Measurements from ENCODE around the gene XPO4.
"Not testable (repeated sequence)": the region's sequence is repeated elsewhere in the genome, so short reads cannot be mapped to it uniquely, and the experiment has no call there.

The XPO4 gene

GRCh38 chr13:20902438-20903163 lies at the start of gene XPO4:
Gene XPO4 (minus strand): TSS chr13:20902746. CDS start chr13:20902738, 8 bp downstream.
- no peak for DNase-seq

GRCh38 chr13:20948001-20948400 lies 45.5 kb upstream of the XPO4 start:
- DNase-seq, result not testable (repeated sequence)

DNA sequence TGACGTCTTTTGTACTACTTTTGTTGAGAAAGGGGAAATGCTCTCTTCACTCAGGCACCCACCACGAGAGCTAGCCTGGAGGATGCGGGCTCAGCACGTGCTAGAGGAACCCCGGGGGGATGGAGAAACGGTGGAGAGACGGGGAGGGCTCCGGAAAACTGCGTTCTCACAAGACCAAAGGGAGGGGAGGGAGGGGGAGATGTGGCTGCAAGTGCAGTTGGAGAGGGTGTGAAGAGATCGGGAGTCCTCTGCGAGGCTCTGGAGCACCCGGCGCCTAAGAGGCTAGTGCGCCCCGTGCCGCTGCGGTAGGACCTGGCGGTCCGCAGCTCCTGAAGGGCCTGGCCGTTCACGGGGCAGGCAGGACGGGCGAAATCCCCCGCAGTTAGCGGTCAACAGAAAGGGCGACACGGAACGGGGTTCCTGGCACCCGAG lies 43.4 kb upstream of the XPO4 start:
- DNase-seq, result no peak

- no peak for DNase-seq
Observed at GRCh38 chr13:20942938-20943559, 40.5 kb upstream of the XPO4 start.

DNA sequence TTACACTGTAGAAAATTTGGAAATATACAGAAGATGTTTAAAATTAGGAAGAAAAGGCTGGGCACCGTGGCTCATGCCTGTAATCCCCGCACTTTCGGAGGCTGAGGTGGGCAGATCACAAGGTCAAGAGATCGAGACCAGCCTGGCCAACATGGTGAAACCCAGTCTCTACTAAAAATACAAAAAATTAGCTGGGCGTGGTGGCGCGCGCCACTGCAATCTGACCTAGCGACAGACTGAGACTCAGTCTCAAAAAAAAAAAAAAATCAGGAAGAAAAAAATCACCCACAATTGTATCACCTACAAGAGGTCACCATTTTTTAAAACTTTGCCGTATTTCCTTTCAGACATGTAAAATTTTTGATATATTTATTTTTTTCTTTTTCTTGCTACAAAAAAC lies 38.0 kb upstream of the XPO4 start:
- DNase-seq, result not testable (repeated sequence)

DNA sequence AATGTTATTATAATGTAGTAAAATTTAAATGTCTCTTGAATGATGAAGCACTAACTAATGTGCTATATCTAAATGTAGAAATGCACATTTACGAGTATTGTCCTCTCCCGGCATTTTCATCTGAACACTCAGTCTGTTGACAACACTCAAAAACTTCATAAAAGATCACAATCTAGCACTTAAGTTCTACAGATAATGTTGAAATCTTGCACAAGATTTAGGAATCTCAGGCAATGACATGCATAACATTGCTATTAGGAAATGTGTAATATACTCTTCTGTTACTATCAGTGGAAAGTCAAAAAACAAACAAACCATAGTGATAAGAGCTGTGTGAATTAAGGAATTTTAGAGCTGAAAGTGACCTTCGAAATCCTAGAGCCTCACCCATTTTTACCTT lies 37.5 kb upstream of the XPO4 start:
- DNase-seq, result no peak

- no peak for DNase-seq
Observed at GRCh38 chr13:20939662-20940061, 37.1 kb upstream of the XPO4 start.

DNA sequence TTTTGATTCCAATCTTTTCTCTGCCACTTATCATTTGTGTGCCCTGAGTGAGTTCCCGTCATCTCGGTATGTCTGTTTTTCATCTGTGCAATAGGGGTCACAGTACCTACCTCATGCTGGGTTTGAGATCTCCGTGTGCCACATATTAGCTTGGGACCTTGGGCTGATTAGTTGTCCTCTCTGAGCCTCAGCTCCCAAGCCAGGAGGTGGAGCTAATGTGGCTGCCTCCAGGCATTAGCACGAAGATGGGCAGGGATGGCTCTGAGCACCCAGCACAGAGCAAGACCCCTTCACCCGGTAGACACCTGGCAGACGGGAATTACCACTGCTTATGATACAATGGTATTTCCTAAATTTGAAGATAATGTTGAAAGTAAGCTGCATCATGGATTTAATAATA lies 35.8 kb upstream of the XPO4 start:
- DNase-seq, result no peak

- no peak for DNase-seq
Observed at GRCh38 chr13:20927596-20928257, 25.2 kb upstream of the XPO4 start.

DNA sequence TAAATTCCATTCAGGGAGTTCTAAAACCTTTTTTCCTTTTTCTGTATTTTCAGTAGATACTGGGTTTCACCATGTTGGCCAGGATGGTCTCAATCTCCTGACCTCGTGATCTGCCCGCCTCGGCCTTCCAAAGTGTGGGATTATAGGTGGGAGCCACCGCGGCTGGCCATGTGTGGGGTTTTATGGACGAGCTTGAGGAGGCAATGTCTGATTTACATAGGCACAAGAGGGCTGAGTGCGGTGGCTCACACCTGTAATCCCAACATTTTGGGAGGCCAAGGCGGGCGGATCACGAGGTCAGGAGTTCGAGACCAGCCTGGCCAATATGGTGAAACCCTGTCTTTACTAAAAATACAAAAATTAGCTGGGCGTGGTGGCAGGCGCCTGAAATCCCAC lies 22.8 kb upstream of the XPO4 start:
- not testable (repeated sequence) for DNase-seq

DNA sequence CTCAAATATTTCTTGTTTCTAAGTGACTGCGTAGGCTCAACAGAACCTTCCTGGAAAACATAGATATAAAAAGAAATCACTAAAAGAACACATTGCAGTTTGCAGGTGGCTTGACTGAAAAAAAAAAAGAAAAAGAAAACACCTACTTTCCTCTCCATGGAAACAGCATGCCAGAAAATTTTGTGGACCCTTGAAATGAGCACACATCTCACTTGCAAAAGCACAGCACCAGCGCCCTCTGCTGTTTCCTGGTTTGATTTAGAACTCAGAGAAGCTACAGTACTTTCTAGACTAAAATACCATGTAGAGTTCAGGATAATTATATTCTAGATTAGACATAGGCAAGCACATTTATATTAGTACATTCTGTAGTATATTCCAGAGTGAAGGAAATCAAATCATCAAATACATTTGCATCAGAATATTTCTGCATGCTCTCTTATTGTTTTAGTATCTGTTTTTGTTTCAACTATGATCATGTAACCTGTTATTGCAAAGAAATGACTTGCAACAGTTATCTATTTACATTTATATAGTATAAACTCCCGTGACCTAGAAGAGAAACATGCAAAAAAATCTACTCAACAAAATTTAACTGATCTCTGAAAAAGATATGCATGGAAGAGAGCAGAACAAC lies 22.3 kb upstream of the XPO4 start:
- no peak for DNase-seq

GRCh38 chr13:20923272-20923671 lies 20.7 kb upstream of the XPO4 start:
- no peak for DNase-seq

GRCh38 chr13:20921572-20921971 lies 19.0 kb upstream of the XPO4 start:
- no peak for DNase-seq

- not testable (repeated sequence) for DNase-seq
Observed at GRCh38 chr13:20915676-20916075, 13.1 kb upstream of the XPO4 start.

DNA sequence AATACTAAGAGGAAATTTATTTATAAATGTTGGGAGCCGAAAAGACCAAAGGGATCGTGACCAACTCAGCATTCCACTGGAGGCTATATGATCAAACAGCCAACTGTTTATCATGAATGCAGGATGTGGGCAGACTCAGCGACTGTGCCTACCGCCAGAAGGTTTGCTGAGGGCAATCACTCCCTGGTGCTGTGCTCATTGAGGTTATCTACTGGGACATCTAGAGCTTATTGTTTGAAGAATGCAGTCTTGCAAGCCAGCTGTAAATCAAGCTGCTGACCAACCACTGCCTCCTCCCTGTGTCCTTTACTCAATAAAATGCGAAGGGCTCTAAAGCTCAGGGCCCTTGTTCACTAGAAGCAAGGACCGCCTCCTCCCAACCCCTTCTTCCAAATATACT lies 8.5 kb upstream of the XPO4 start:
- DNase-seq, result no peak

GRCh38 chr13:20908714-20909497 lies 6.4 kb upstream of the XPO4 start:
- DNase-seq, result no peak

DNA sequence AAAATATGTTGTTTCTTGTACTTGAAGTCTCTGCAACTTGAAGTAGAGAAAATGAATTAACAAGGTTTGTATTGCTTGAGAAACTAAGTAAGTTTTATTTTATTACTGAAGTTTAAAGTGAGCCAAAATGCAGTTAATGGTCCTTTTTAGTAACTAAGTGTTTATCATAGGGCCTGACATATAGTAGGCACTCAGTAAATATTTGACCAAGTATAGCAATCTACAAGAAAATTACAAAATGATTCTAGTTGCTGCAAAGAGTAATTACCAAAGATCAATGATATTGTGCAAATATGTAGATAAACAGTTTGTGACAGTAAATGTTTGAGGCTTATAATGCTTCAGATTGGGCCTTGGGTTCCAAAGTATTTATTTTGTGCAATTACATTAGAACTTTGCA lies 2.4 kb upstream of the XPO4 start:
- no peak for DNase-seq

GRCh38 chr13:20903164-20903475 lies 574 bp upstream of the XPO4 start:
- DNase-seq, result no peak

DNA sequence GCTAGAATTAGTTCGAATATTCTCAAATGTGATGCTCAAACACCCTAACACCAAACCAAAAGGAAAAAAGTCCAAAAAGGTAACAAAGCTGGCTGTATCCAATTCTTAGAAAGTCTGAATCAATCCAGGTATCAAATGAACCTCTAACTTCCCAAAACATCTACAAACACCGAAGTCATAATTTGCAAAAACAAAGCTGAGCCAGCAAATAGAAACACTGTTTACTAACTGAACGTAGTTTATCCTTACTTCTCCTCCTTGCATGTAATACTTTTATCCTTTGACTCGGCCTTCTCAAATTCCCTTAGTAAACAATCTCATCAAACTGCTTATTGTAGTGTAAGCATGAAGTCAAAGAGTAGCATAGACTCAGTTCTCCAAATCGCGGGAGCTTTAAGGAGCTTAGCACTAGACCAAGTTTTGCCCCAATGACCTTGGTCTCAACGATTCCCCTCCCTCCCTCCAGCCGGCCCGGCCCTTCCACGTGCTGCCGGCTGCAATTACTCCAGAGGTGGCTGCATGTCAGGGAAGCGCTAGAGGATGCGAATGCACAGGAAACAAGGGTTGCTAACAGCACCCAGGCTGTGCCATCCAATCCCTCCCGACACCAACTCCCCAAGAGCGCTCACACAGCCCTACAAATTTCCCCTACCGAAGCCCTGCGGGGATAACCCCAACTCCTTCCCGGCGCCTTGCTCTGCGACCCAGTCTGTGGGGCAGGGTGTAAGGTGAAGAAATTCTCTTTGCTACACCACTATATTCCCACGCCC lies 693 bp downstream of the XPO4 start:
- no peak for DNase-seq

GRCh38 chr13:20894245-20894644 lies 8.3 kb downstream of the XPO4 start:
- no peak for DNase-seq

DNA sequence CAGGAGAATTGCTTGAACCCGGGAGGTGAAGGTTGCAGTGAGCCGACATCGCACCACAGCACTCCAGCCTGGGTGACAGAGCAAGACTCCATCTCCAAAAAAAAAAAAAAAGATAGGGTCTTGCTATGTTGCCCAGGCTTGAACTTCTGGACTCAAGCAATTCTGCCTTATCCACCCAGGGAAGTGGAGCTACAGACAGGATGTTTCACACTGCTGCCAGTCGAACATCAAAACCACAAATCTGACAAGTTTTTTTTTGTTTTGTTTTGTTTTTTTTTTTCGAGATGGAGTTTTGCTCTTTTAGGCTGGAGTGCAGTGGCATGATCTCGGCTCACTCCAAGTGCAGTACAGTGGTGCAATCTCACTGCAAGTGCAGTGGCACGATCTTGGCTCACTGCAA lies 10.8 kb downstream of the XPO4 start:
- DNase-seq, result no peak

DNA sequence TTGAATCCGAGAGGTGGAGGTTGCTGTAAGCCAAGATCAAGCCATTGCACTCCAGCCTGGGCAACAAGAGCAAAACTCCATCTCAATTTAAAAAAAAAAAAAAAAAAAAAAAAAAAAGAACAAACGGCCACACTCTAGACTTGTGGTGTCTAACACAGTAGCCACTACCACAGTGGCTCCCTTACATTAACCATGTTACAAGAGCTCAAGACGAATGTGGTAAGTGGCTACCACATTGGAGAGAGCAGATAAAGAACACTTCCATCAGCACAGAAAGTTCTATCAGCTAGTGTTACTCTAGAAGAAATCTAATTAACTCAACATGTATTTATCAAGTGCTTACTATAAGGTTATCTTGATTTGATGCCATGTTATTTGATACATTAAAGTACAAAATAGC lies 11.5 kb downstream of the XPO4 start:
- no peak for DNase-seq
